Testis (tissue), 2 donors: ENCODE results near the gene ASB6.

Experiments
- CTCF ChIP-seq, 3 experiments: fragments of 450-650 bp in 2 of 3; fragments of 200-600 bp in 1 of 3; sonication (generic) in 1 of 3; IDR thresholded peaks; one replicate each; pipeline ENCODE4 v1.5.1; 2016 to 2019; ENCODE audit warnings: antibody characterized with exemption in 3 of 3, mild to moderate bottlenecking in 2 of 3, moderate library complexity in 1 of 3
- POLR2A ChIP-seq: fragments of 450-650 bp; IDR thresholded peaks from one replicate; pipeline ENCODE4 v1.6.1; 2017; ENCODE audit warnings: antibody characterized with exemption, mild to moderate bottlenecking, moderate library complexity

- no peak for TF ChIP-seq CTCF (IDR thresholded peaks at IDR 0.05)
- TF ChIP-seq POLR2A = no peak
These were observed 44.4 kb downstream of the ASB6 start for GRCh38 chr9:129597355-129598088.
